ENCODE measurements around the gene ZIC5.

GRCh38 chr13:99969919-99970650 lies 1.5 kb downstream of the ZIC5 start:
- TF ChIP-seq CTCF (conservative IDR thresholded peaks at IDR 0.05; ENCODE audit: low read depth, low read length) (no peak), POLR2A (IDR thresholded peaks at IDR 0.05; ENCODE audit: low read depth, low read length) (no peak)
